HG03045 (cell line): ENCODE data around the gene RNF111.
"Not testable (repeated sequence)": the region's sequence is repeated elsewhere in the genome, so short reads cannot be mapped to it uniquely, and the experiment has no call there.

Experiments used
- ATAC-seq: cut with Tn5 transposase; IDR thresholded peaks from one replicate; pipeline ENCODE4 v1.9.1; 2021; ENCODE audit warnings: mild to moderate bottlenecking, moderate library complexity; ENCODE audit not compliant: unreplicated experiment

The RNF111 gene

GRCh38 chr15:59052915-59053407 is 65.5 kb downstream of the RNF111 start:
- no peak for ATAC-seq

GRCh38 chr15:59053482-59053881 is 66.0 kb downstream of the RNF111 start:
- ATAC-seq, result no peak

GRCh38 chr15:59059076-59059597 is 71.7 kb downstream of the RNF111 start:
- ATAC-seq, result no peak

GRCh38 chr15:59060348-59060747 is 72.9 kb downstream of the RNF111 start:
- no peak for ATAC-seq

GRCh38 chr15:59063042-59063441 is 75.6 kb downstream of the RNF111 start:
- ATAC-seq, result no peak

- ATAC-seq, result no peak
Measured at GRCh38 chr15:59069430-59069829, 82.0 kb downstream of the RNF111 start.

- ATAC-seq, result no peak
Measured at GRCh38 chr15:59074607-59075006, 87.1 kb downstream of the RNF111 start.

GRCh38 chr15:59087731-59088130 is 100.3 kb downstream of the RNF111 start:
- ATAC-seq, result no peak

GRCh38 chr15:59094077-59094476 is 106.6 kb downstream of the RNF111 start:
- no peak for ATAC-seq

- ATAC-seq, result no peak
Measured at GRCh38 chr15:59096429-59096828, 109.0 kb downstream of the RNF111 start.

- ATAC-seq, result no peak
Measured at GRCh38 chr15:59099162-59099685, 111.8 kb downstream of the RNF111 start.

GRCh38 chr15:59104602-59104911 is 117.1 kb downstream of the RNF111 start:
- ATAC-seq, result no peak

- peak; percentile 97 for ATAC-seq
Measured at GRCh38 chr15:59104912-59105732, 117.7 kb downstream of the RNF111 start, which contains the start of gene CCNB2. Gene CCNB2, plus strand, starts transcription at chr15:59105146. Its CDS starts 123 bp downstream, at chr15:59105269.

GRCh38 chr15:59105854-59106253 is 118.4 kb downstream of the RNF111 start:
- ATAC-seq, result no peak

- no peak for ATAC-seq
Measured at GRCh38 chr15:59111251-59111650, 123.8 kb downstream of the RNF111 start.

- ATAC-seq, result no peak
Measured at GRCh38 chr15:59115047-59115446, 127.6 kb downstream of the RNF111 start.

GRCh38 chr15:59116141-59116540 is 128.7 kb downstream of the RNF111 start:
- no peak for ATAC-seq

GRCh38 chr15:59116771-59117170 is 129.3 kb downstream of the RNF111 start:
- ATAC-seq, result no peak

- ATAC-seq, result no peak
Measured at GRCh38 chr15:59119625-59120024, 132.2 kb downstream of the RNF111 start.

- ATAC-seq, result no peak
Measured at GRCh38 chr15:59120937-59121336, 133.5 kb downstream of the RNF111 start.

- no peak for ATAC-seq
Measured at GRCh38 chr15:59124261-59124660, 136.8 kb downstream of the RNF111 start.

- not testable (repeated sequence) for ATAC-seq
Measured at GRCh38 chr15:59125683-59126082, 138.2 kb downstream of the RNF111 start.
